GM18502 (cell line): ENCODE data around the gene HERC3.
A peak's percentile ranks its signal among the peaks of the same experiment; 100 is the strongest.
"Not testable (repeated sequence)": the region's sequence is repeated elsewhere in the genome, so short reads cannot be mapped to it uniquely, and the experiment has no call there.

Experiments used
- ATAC-seq: cut with Tn5 transposase; IDR thresholded peaks from one replicate; pipeline ENCODE4 v1.9.1; 2021; ENCODE audit warnings: mild to moderate bottlenecking; ENCODE audit not compliant: unreplicated experiment, poor library complexity

HERC3 gene

GRCh38 chr4:88605736-88606135 is 13.5 kb downstream of the HERC3 start:
- peak; percentile 50 for ATAC-seq

GRCh38 chr4:88606832-88607231 is 14.6 kb downstream of the HERC3 start:
- ATAC-seq: no peak

- no peak for ATAC-seq
Measured at GRCh38 chr4:88609387-88609786, 17.1 kb downstream of the HERC3 start.

- not testable (repeated sequence) for ATAC-seq
Measured at GRCh38 chr4:88609794-88610193, 17.5 kb downstream of the HERC3 start.

GRCh38 chr4:88610771-88611170 is 18.5 kb downstream of the HERC3 start:
- ATAC-seq: no peak

- ATAC-seq: peak; percentile 51
Measured at GRCh38 chr4:88613417-88613875, 21.2 kb downstream of the HERC3 start.

GRCh38 chr4:88614058-88614457 is 21.8 kb downstream of the HERC3 start:
- ATAC-seq: no peak

GRCh38 chr4:88616275-88617150 is 24.2 kb downstream of the HERC3 start:
- no peak for ATAC-seq

GRCh38 chr4:88618782-88619485 is 26.7 kb downstream of the HERC3 start:
- ATAC-seq: no peak

- no peak for ATAC-seq
Measured at GRCh38 chr4:88619971-88620370, 27.7 kb downstream of the HERC3 start.

GRCh38 chr4:88621763-88622327 is 29.6 kb downstream of the HERC3 start:
- no peak for ATAC-seq

GRCh38 chr4:88623097-88623496 is 30.8 kb downstream of the HERC3 start:
- no peak for ATAC-seq

- no peak for ATAC-seq
Measured at GRCh38 chr4:88628746-88629145, 36.5 kb downstream of the HERC3 start.

GRCh38 chr4:88629826-88630225 is 37.5 kb downstream of the HERC3 start:
- no peak for ATAC-seq

GRCh38 chr4:88630756-88631155 is 38.5 kb downstream of the HERC3 start:
- ATAC-seq: no peak

- no peak for ATAC-seq
Measured at GRCh38 chr4:88643932-88644331, 51.7 kb downstream of the HERC3 start.

GRCh38 chr4:88645994-88646393 is 53.7 kb downstream of the HERC3 start:
- no peak for ATAC-seq

GRCh38 chr4:88646528-88647280 is 54.4 kb downstream of the HERC3 start:
- ATAC-seq: no peak

- ATAC-seq: no peak
Measured at GRCh38 chr4:88649716-88650115, 57.4 kb downstream of the HERC3 start.

GRCh38 chr4:88653371-88653946 is 61.2 kb downstream of the HERC3 start:
- ATAC-seq: no peak
